HFF-Myc (cell line): ENCODE results near the gene LCOR.
"Not testable (repeated sequence)": the region's sequence is repeated elsewhere in the genome, so short reads cannot be mapped to it uniquely, and the experiment has no call there.

Source experiments
- DNase-seq: peaks from one replicate; pipeline ENCODE4 v3.0.0-alpha.2; 2011; ENCODE audit warnings: low read depth; ENCODE audit errors: extremely low read depth
- H3K4me3 ChIP-seq: replicated peaks from 2 replicates; pipeline ENCODE4 v1.5.1; 2011; ENCODE audit warnings: low read depth, mild to moderate bottlenecking, control low read depth, low read length
- CTCF ChIP-seq: IDR thresholded peaks from 2 replicates; pipeline ENCODE4 v1.5.1; 2012; ENCODE audit warnings: mild to moderate bottlenecking, low read depth, low read length, control low read depth; ENCODE audit errors: missing control alignments

Gene LCOR

GRCh38 chr10:96922978-96923948 is 91.2 kb downstream of the LCOR start:
- no peak for TF ChIP-seq CTCF
- DNase-seq, result no peak
- H3K4me3 ChIP-seq, result no peak overlapping the region

GRCh38 chr10:96924861-96925260 is 92.8 kb downstream of the LCOR start:
- TF ChIP-seq CTCF, result no peak
- H3K4me3 ChIP-seq, result no peak overlapping the region
- no peak for DNase-seq

GRCh38 chr10:96930469-96930868 is 98.4 kb downstream of the LCOR start:
- no peak overlapping the region for H3K4me3 ChIP-seq
- no peak for DNase-seq
- TF ChIP-seq CTCF, result no peak

GRCh38 chr10:96935148-96935547 is 103.0 kb downstream of the LCOR start:
- DNase-seq, result no peak
- no peak for TF ChIP-seq CTCF

GRCh38 chr10:96935810-96936209 is 103.7 kb downstream of the LCOR start:
- no peak overlapping the region for H3K4me3 ChIP-seq
- DNase-seq, result no peak
- TF ChIP-seq CTCF, result no peak

More at GRCh38 chr10:96935148-96935547, 103.0 kb downstream of the LCOR start:
- H3K4me3 ChIP-seq, result no peak overlapping the region

- not testable (repeated sequence) for H3K4me3 ChIP-seq, DNase-seq
Observed at GRCh38 chr10:96943161-96943560, 111.1 kb downstream of the LCOR start.

GRCh38 chr10:96947036-96947435 is 114.9 kb downstream of the LCOR start:
- DNase-seq, result no peak
- no peak overlapping the region for H3K4me3 ChIP-seq
- no peak for TF ChIP-seq CTCF
